MCF 10A (cell line): ENCODE measurements around the gene HSF4. TPM values are rescaled to one million over a fixed set of nuclear protein-coding genes. Genes with fewer than 3 reads are reported as not detected.

Experiments
- BruUV-seq: library from RNA; stranded (reverse); fragments of 400-500 nt; replicated peaks from 2 replicates; lab custom pipeline; 2021; lab: Mats Ljungman, UMichigan
- CTCF ChIA-PET: fragments of 300-600 bp; sonication (Branson Sonifier 250); formaldehyde crosslinking; extraction: SDS; loops from one replicate; lab custom pipeline; 2021; ENCODE audit warnings: antibody characterized with exemption, inconsistent platforms; lab: Yijun Ruan, JAX
- POLR2A ChIA-PET: fragments of 300-600, 350-650 bp; sonication (Branson Sonifier 250); formaldehyde crosslinking; extraction: SDS; loops from one replicate; lab custom pipeline; 2020; ENCODE audit warnings: antibody characterized with exemption, inconsistent platforms; lab: Yijun Ruan, JAX
- DNase-seq: peaks from one replicate; pipeline ENCODE4 v3.0.0-alpha.2; 2018; ENCODE audit not compliant: unreplicated experiment
- H3K27ac Mint-ChIP-seq: one replicate; pipeline ENCODE4 v1.8.0; 2022; ENCODE audit warnings: mild to moderate bottlenecking, low read depth, mixed read lengths; ENCODE audit not compliant: unreplicated experiment
- H3K27me3 Mint-ChIP-seq: one replicate; pipeline ENCODE4 v1.8.0; 2022; ENCODE audit warnings: mixed read lengths; ENCODE audit not compliant: insufficient read depth, unreplicated experiment
- H3K36me3 Mint-ChIP-seq: one replicate; pipeline ENCODE4 v1.8.0; 2022; ENCODE audit warnings: mild to moderate bottlenecking, moderate library complexity, mixed read lengths; ENCODE audit not compliant: insufficient read depth, unreplicated experiment
- H3K4me1 Mint-ChIP-seq: one replicate; pipeline ENCODE4 v1.8.0; 2022; ENCODE audit warnings: mixed read lengths; ENCODE audit not compliant: insufficient read depth, unreplicated experiment
- H3K4me3 Mint-ChIP-seq: one replicate; pipeline ENCODE4 v1.8.0; 2022; ENCODE audit warnings: mild to moderate bottlenecking, moderate library complexity, mixed read lengths; ENCODE audit not compliant: unreplicated experiment
- H3K9me3 Mint-ChIP-seq: one replicate; pipeline ENCODE4 v1.8.0; 2022; ENCODE audit warnings: mixed read lengths; ENCODE audit not compliant: unreplicated experiment
- CTCF ChIP-seq: fragments of 200-600 bp; IDR thresholded peaks from one replicate; pipeline ENCODE4 v1.8.0; 2022; ENCODE audit warnings: antibody characterized with exemption, mild to moderate bottlenecking; ENCODE audit not compliant: unreplicated experiment
- intact Hi-C: fragments of 100-400 bp; cut with micrococcal nuclease; formaldehyde crosslinking; loops from 2 replicates; pipeline ENCODE4 v1.14.1; 2022
- total RNA-seq: library from RNA; stranded (reverse); gene quantifications from 2 replicates; pipeline ENCODE4 v1.2.3, GENCODE V29; 2022

The HSF4 gene
- total RNA-seq, 1 experiment from 2014 or later: 34.3 TPM

GRCh38 chr16:67174706-67175231 lies 10.2 kb downstream of the HSF4 start:
- H3K27me3 Mint-ChIP-seq: no peaks in the 10 kb centered on the region
- ChIA-PET POLR2A (interaction anchor here (0.5 to 6.5 kb wide), 14 partner anchors 9 to 387 kb away, joined by 3 to 94 read pairs (median 8); partner anchors contain the start of genes E2F4, EXOC3L1, FBXL8 and FHOD1), CTCF (interaction anchor here (0.6 to 2.7 kb wide), 12 partner anchors 9 to 657 kb away, joined by 3 to 17 read pairs (median 4); partner anchors contain the start of genes ELMO3 and MATCAP1)
- BruUV-seq: no TSS peak
- H3K27ac Mint-ChIP-seq: peak overlapping the region; percentile 79
- H3K36me3 Mint-ChIP-seq: peaks cover 30% of the 10 kb centered on the region
- peak overlapping the region; percentile 81 for H3K4me3 Mint-ChIP-seq
- no peaks in the 10 kb centered on the region for H3K9me3 Mint-ChIP-seq
- intact Hi-C loops: no loop called here
- no peak for TF ChIP-seq CTCF
- peaks cover 59% of the 10 kb centered on the region for H3K4me1 Mint-ChIP-seq
- no peak for DNase-seq

- intact Hi-C loops: no loop called here
- ChIA-PET POLR2A (interaction anchor here (0.6 to 6.5 kb wide), 9 partner anchors 8 to 152 kb away, joined by 3 to 94 read pairs (median 8); partner anchors contain the start of genes E2F4, FBXL8, MATCAP1 and TMEM208), CTCF (interaction anchor here (0.7 to 2.7 kb wide), 5 partner anchors 13 to 274 kb away, joined by 3 to 17 read pairs (median 3); partner anchors contain the start of genes ELMO3 and EXOC3L1)
Observed at GRCh38 chr16:67176662-67177061, 12.1 kb downstream of the HSF4 start.

GRCh38 chr16:67177743-67178699 lies 13.5 kb downstream of the HSF4 start:
- H3K4me3 Mint-ChIP-seq: peak overlapping the region; percentile 67
- POLR2A ChIA-PET: interaction anchor here (0.5 to 6.5 kb wide), 11 partner anchors 8 to 369 kb away, joined by 3 to 94 read pairs (median 6); partner anchors contain the start of genes E2F4, FBXL8, NOL3 and TMEM208
- H3K36me3 Mint-ChIP-seq: peaks cover 26% of the 10 kb centered on the region
- H3K27ac Mint-ChIP-seq: peak overlapping the region; percentile 17
- no TSS peak for BruUV-seq
- no peak for TF ChIP-seq CTCF
- peaks cover 39% of the 10 kb centered on the region for H3K4me1 Mint-ChIP-seq
- no peaks in the 10 kb centered on the region for H3K9me3 Mint-ChIP-seq
- no peaks in the 10 kb centered on the region for H3K27me3 Mint-ChIP-seq
- CTCF ChIA-PET: interaction anchor here (0.5 to 1.2 kb wide), 5 partner anchors 21 to 393 kb away, joined by 3 to 4 read pairs (median 3); partner anchors contain the start of gene ELMO3
- intact Hi-C loops: no loop called here
- DNase-seq: peak; percentile 88

More at GRCh38 chr16:67176662-67177061, 12.1 kb downstream of the HSF4 start:
- H3K36me3 Mint-ChIP-seq: peaks cover 30% of the 10 kb centered on the region
- H3K27ac Mint-ChIP-seq: no peak overlapping the region
- BruUV-seq: no TSS peak
- no peak for TF ChIP-seq CTCF
- no peaks in the 10 kb centered on the region for H3K9me3 Mint-ChIP-seq
- no peak for DNase-seq
- no peak overlapping the region for H3K4me3 Mint-ChIP-seq
- H3K4me1 Mint-ChIP-seq: peaks cover 45% of the 10 kb centered on the region
- H3K27me3 Mint-ChIP-seq: no peaks in the 10 kb centered on the region
